ENCODE measurements around the gene PDILT. TPM values are rescaled to one million over a fixed set of nuclear protein-coding genes. Genes with fewer than 3 reads are reported as not detected.
"Not testable (repeated sequence)": the region's sequence is repeated elsewhere in the genome, so short reads cannot be mapped to it uniquely, and the experiment has no call there.

Gene PDILT
- total RNA-seq, 2 experiments from 2014 or later = not detected

GRCh38 chr16:20427401-20427797, 22.9 kb upstream of the PDILT start:
- POLR2A ChIA-PET; CTCF ChIA-PET; DNase-seq; H3K36me3 Mint-ChIP-seq (ENCODE audit: low read depth); H3K27me3 Mint-ChIP-seq (ENCODE audit: low read depth); H3K27ac Mint-ChIP-seq; H3K4me1 Mint-ChIP-seq (ENCODE audit: low read depth); H3K9me3 Mint-ChIP-seq (ENCODE audit: insufficient read depth); H3K4me3 Mint-ChIP-seq; ATAC-seq: not testable (repeated sequence)

- ATAC-seq (no peak), DNase-seq (no peak)
- ChIA-PET CTCF (no interaction called here), POLR2A (no interaction called here)
- Mint-ChIP-seq H3K9me3 (ENCODE audit: insufficient read depth) (no peaks in the 10 kb centered on the region), H3K36me3 (ENCODE audit: low read depth) (no peaks in the 10 kb centered on the region), H3K4me1 (ENCODE audit: low read depth) (no peaks in the 10 kb centered on the region), H3K4me3 (no peak overlapping the region), H3K27me3 (ENCODE audit: low read depth) (no peaks in the 10 kb centered on the region), H3K27ac (no peak overlapping the region)
Observed at GRCh38 chr16:20424129-20424866, 19.8 kb upstream of the PDILT start.

- DNase-seq; H3K9me3 Mint-ChIP-seq (ENCODE audit: insufficient read depth); H3K4me1 Mint-ChIP-seq (ENCODE audit: low read depth); CTCF ChIA-PET; H3K27me3 Mint-ChIP-seq (ENCODE audit: low read depth); H3K27ac Mint-ChIP-seq; H3K36me3 Mint-ChIP-seq (ENCODE audit: low read depth); H3K4me3 Mint-ChIP-seq; POLR2A ChIA-PET; ATAC-seq: not testable (repeated sequence)
Observed at GRCh38 chr16:20423772-20424128, 19.2 kb upstream of the PDILT start.

GRCh38 chr16:20421748-20422147, 17.2 kb upstream of the PDILT start:
- DNase-seq; H3K4me3 Mint-ChIP-seq; H3K27ac Mint-ChIP-seq; H3K4me1 Mint-ChIP-seq (ENCODE audit: low read depth); H3K9me3 Mint-ChIP-seq (ENCODE audit: insufficient read depth); H3K27me3 Mint-ChIP-seq (ENCODE audit: low read depth); CTCF ChIA-PET; POLR2A ChIA-PET; ATAC-seq; H3K36me3 Mint-ChIP-seq (ENCODE audit: low read depth): not testable (repeated sequence)

GRCh38 chr16:20419093-20419492, 14.6 kb upstream of the PDILT start:
- DNase-seq; H3K9me3 Mint-ChIP-seq (ENCODE audit: insufficient read depth); ATAC-seq; H3K27me3 Mint-ChIP-seq (ENCODE audit: low read depth); CTCF ChIA-PET; H3K4me1 Mint-ChIP-seq (ENCODE audit: low read depth); H3K27ac Mint-ChIP-seq; POLR2A ChIA-PET; H3K4me3 Mint-ChIP-seq; H3K36me3 Mint-ChIP-seq (ENCODE audit: low read depth): not testable (repeated sequence)

- peaks cover 3% of the 10 kb centered on the region for H3K27me3 Mint-ChIP-seq (ENCODE audit: low read depth)
- no peaks in the 10 kb centered on the region for H3K9me3 Mint-ChIP-seq (ENCODE audit: insufficient read depth)
- ChIA-PET POLR2A (no interaction called here), CTCF (no interaction called here)
- no peaks in the 10 kb centered on the region for H3K36me3 Mint-ChIP-seq (ENCODE audit: low read depth)
- ATAC-seq = no peak
- H3K4me1 Mint-ChIP-seq (ENCODE audit: low read depth) = no peaks in the 10 kb centered on the region
- no peak for DNase-seq
- H3K4me3 Mint-ChIP-seq = no peak overlapping the region
- H3K27ac Mint-ChIP-seq = no peak overlapping the region
Observed at GRCh38 chr16:20415541-20415940, 11.0 kb upstream of the PDILT start.

- POLR2A ChIA-PET = no interaction called here
- H3K36me3 Mint-ChIP-seq (ENCODE audit: low read depth) = no peaks in the 10 kb centered on the region
- no peaks in the 10 kb centered on the region for H3K4me1 Mint-ChIP-seq (ENCODE audit: low read depth)
- H3K9me3 Mint-ChIP-seq (ENCODE audit: insufficient read depth) = no peaks in the 10 kb centered on the region
- no peak for ATAC-seq
- H3K4me3 Mint-ChIP-seq = no peak overlapping the region
- H3K27ac Mint-ChIP-seq = no peak overlapping the region
- H3K27me3 Mint-ChIP-seq (ENCODE audit: low read depth) = peaks cover 3% of the 10 kb centered on the region
- no peak for DNase-seq
- CTCF ChIA-PET = no interaction called here
Observed at GRCh38 chr16:20411055-20411454, 6.5 kb upstream of the PDILT start.

- Mint-ChIP-seq H3K27me3 (ENCODE audit: low read depth) (peaks cover 3% of the 10 kb centered on the region), H3K9me3 (ENCODE audit: insufficient read depth) (no peaks in the 10 kb centered on the region), H3K36me3 (ENCODE audit: low read depth) (no peaks in the 10 kb centered on the region), H3K4me1 (ENCODE audit: low read depth) (no peaks in the 10 kb centered on the region), H3K4me3 (no peak overlapping the region), H3K27ac (no peak overlapping the region)
- ATAC-seq (no peak), DNase-seq (no peak)
- ChIA-PET CTCF (no interaction called here), POLR2A (no interaction called here)
Observed at GRCh38 chr16:20410121-20410723, 5.7 kb upstream of the PDILT start.

GRCh38 chr16:20409398-20410120, 5.0 kb upstream of the PDILT start, which contains the start of gene ACSM5:
ACSM5 (plus strand) TSS chr16:20409534; CDS start chr16:20411485, 1,951 bp downstream.
- CTCF ChIA-PET = no interaction called here
- Mint-ChIP-seq H3K36me3 (ENCODE audit: low read depth) (no peaks in the 10 kb centered on the region), H3K9me3 (ENCODE audit: insufficient read depth) (no peaks in the 10 kb centered on the region), H3K4me3 (no peak within 1 kb of the TSS), H3K27me3 (ENCODE audit: low read depth) (peaks cover 3% of the 10 kb centered on the region), H3K27ac (no peak within 1 kb of the TSS), H3K4me1 (ENCODE audit: low read depth) (no peaks in the 10 kb centered on the region)
- DNase-seq = no peak
- ATAC-seq = no peak
- POLR2A ChIA-PET = no interaction called here

- H3K27ac Mint-ChIP-seq = no peak overlapping the region
Observed at GRCh38 chr16:20402651-20403050, 1.9 kb downstream of the PDILT start.

GRCh38 chr16:20401475-20402016, 3.0 kb downstream of the PDILT start:
- H3K27me3 Mint-ChIP-seq (ENCODE audit: low read depth) = no peaks in the 10 kb centered on the region
- H3K27ac Mint-ChIP-seq = no peak overlapping the region
- POLR2A ChIA-PET = no interaction called here
- no peaks in the 10 kb centered on the region for H3K9me3 Mint-ChIP-seq (ENCODE audit: insufficient read depth)
- CTCF ChIA-PET = no interaction called here
- H3K36me3 Mint-ChIP-seq (ENCODE audit: low read depth) = no peaks in the 10 kb centered on the region
- H3K4me1 Mint-ChIP-seq (ENCODE audit: low read depth) = no peaks in the 10 kb centered on the region
- no peak for DNase-seq
- no peak for ATAC-seq
- no peak overlapping the region for H3K4me3 Mint-ChIP-seq

More at GRCh38 chr16:20402651-20403050, 1.9 kb downstream of the PDILT start:
- Mint-ChIP-seq H3K9me3 (ENCODE audit: insufficient read depth) (no peaks in the 10 kb centered on the region), H3K27me3 (ENCODE audit: low read depth) (no peaks in the 10 kb centered on the region), H3K4me1 (ENCODE audit: low read depth) (no peaks in the 10 kb centered on the region), H3K4me3 (no peak overlapping the region), H3K36me3 (ENCODE audit: low read depth) (no peaks in the 10 kb centered on the region)
- CTCF ChIA-PET = no interaction called here
- POLR2A ChIA-PET = no interaction called here
- no peak for DNase-seq
- no peak for ATAC-seq

- CTCF ChIA-PET = no interaction called here
Observed at GRCh38 chr16:20401066-20401465, 3.5 kb downstream of the PDILT start.

More at GRCh38 chr16:20401066-20401465, 3.5 kb downstream of the PDILT start:
- POLR2A ChIA-PET = no interaction called here
- DNase-seq (no peak), ATAC-seq (no peak)
- H3K36me3 Mint-ChIP-seq (ENCODE audit: low read depth) = no peaks in the 10 kb centered on the region
- H3K9me3 Mint-ChIP-seq (ENCODE audit: insufficient read depth) = no peaks in the 10 kb centered on the region
- no peaks in the 10 kb centered on the region for H3K27me3 Mint-ChIP-seq (ENCODE audit: low read depth)
- H3K4me3 Mint-ChIP-seq = no peak overlapping the region
- H3K4me1 Mint-ChIP-seq (ENCODE audit: low read depth) = no peaks in the 10 kb centered on the region
- H3K27ac Mint-ChIP-seq = no peak overlapping the region
